NCI-H1417 (cell line): ENCODE measurements around the gene SRP9.
"Not testable (repeated sequence)": the region's sequence is repeated elsewhere in the genome, so short reads cannot be mapped to it uniquely, and the experiment has no call there.

Experiments used
- DNase-seq, 3 experiments: peaks; one replicate each; lab custom pipeline; 2025; lab: John Stamatoyannopoulos, UW

Gene SRP9

GRCh38 chr1:225774281-225775147, 3.1 kb upstream of the SRP9 start:
- no peak for DNase-seq

DNA sequence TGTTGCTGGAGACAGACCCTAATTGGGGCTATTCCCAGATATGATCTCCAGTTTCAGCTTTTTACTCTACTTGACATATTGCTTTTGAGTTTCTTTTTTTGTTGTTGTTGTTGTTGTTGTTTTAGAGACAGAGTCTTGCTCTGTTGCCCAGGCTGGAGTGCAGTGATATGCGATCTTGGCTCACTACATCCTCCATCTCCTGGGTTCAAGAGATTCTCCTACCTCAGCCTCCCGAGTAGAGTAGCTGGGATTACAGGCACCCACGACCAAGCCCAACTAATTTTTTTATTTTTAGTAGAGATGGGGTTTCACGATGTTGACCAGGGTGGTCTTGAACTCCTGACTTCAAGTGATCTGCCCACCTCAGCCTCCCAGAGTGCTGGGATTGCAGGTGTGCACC, 1.3 kb upstream of the SRP9 start:
- DNase-seq = no peak

DNA sequence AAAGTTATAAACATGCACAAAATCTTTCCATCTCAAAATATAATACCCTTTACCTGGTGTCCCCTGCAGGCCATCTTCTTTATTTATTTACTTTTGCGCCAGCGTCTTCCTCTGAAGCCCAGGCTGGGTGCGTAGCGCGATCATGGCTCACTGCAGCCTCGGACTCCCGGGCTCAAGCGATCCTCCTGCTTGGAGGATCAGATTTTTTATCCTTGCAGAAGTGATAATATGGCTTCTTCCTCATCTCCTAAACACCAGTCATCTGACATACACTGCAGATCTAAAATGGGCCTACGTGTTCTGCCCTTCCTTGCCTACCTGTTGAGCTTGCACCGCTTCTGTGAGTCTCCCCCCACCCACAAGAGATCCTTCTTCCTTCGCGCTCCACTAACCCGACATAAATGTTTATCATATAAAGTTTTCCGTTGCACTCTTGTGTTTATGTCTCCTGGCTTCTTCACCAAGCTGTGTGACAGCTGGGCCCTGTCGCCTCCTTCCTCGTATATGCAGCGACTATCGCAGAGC, 506 bp upstream of the SRP9 start:
- no peak for DNase-seq

DNA sequence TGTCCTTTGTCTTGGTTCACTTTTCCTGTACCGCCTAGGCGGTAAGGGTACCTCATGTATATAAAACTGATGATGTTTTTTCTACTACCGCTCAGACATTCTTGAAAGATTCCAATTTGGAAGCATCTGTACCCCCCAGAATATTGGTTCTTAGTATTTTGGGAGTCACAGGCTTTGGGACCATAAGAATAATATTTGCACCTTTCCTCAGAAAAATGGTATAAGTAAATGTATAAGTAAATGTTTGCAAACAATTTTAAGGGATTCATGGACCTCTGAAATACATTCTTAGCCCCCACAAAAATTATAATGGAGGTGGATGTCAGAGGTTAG, 677 bp downstream of the SRP9 start:
- DNase-seq = no peak

DNA sequence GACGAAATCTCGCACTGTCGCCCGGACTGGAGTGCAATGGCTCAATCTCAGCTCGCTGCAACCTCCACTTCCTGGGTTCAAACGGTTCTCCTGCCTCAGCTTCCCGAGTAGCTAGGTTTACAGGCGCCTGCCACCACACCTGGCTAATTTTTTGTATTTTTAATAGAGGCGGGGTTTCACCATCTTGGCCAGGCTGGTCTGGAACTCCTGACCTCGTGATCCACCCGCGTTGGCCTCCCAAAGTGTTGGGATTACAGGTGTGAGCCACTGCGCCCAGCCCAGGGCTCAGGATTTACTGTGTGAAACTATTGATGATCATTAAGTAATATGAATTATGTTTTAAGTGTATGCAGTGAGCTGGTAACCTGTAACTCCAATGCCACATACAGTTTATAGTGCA, 1.5 kb downstream of the SRP9 start:
- peak in 2 of 3 experiments; percentile 16 to 70 for DNase-seq

DNA sequence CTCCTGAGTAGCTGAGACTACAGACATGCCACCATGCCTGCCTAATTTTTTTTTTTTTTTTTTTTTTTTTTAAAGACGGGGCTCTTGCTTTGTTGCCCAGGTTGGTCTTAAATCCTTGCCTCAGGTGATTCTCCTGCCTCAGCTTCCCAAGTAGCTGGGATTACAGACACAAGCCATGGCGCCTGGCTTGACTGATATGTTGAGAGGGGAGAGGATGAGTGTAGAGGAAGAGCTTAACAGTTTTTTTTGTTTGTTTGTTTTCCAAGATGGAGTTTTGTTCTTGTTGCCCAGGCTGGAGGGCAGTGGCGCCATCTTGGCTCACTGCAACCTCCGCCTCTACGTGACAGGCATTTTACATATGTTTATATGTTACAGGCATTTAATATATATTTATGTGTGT, 2.5 kb downstream of the SRP9 start:
- DNase-seq = no peak

DNA sequence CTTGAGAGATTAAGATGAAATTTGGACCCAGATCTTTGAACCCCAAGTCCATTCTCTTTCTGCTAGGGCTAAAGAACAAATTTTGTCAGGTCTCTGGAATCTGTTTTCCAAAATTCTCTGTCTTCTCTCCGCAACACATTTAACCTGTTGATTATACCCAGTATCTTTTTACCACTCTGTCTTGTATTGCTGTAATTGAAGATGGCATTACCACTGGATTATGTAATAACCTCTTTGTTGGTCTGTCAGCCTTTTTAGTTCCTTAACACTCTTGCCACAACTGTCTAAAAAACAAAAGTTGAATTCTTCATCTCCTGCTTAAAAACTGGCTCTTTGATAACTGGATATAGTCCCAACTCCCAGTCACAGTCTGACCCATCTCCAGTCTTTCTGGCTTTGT, 3.0 kb downstream of the SRP9 start:
- DNase-seq = no peak

- DNase-seq = not testable (repeated sequence)
Observed at GRCh38 chr1:225789142-225789541, 11.5 kb downstream of the SRP9 start.

DNA sequence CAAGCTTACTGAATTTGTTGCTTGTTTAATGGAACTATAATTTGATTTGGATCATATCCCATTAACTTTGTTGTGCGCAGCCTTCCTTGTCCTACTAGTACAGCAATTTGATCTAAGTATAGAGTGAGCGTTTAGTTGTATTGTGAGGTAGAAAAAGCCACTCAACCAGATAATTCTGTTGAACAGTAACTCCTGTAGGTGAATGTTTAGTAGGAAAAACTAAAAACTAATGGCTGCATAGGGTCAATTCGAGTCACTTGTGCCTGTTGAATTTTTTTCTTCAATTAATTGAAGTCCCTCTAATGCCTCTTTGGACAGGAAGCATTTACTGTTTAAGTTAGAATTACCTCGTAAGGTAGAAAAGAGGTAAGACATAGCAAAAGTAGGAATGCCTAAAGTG, 17.3 kb downstream of the SRP9 start:
- no peak for DNase-seq

GRCh38 chr1:225796097-225796496, 18.5 kb downstream of the SRP9 start:
- DNase-seq = not testable (repeated sequence)

- not testable (repeated sequence) for DNase-seq
Observed at GRCh38 chr1:225801146-225801545, 23.5 kb downstream of the SRP9 start.

- DNase-seq = no peak
Observed at GRCh38 chr1:225806249-225806648, 28.6 kb downstream of the SRP9 start.

DNA sequence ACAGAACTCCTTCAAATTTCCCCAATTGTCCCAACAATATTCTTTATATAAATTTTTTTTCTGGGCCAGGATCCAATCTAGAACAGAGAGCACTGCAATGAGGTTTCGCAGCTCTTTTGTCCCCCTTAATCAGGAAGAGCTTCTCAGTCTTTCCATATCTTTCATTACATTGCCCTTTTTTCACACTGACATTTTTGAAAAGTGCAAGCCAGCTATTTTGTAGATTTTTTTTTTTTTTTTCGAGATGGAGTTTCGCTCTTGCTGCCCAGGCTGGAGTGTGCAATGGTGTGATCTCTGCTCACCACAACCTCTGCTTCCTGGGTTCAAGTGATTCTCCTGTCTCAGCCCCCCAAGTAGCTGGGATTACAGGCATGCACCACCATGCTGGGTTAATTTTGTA, 29.1 kb downstream of the SRP9 start:
- DNase-seq = not testable (repeated sequence)

GRCh38 chr1:225808136-225808535, 30.5 kb downstream of the SRP9 start:
- DNase-seq = no peak

DNA sequence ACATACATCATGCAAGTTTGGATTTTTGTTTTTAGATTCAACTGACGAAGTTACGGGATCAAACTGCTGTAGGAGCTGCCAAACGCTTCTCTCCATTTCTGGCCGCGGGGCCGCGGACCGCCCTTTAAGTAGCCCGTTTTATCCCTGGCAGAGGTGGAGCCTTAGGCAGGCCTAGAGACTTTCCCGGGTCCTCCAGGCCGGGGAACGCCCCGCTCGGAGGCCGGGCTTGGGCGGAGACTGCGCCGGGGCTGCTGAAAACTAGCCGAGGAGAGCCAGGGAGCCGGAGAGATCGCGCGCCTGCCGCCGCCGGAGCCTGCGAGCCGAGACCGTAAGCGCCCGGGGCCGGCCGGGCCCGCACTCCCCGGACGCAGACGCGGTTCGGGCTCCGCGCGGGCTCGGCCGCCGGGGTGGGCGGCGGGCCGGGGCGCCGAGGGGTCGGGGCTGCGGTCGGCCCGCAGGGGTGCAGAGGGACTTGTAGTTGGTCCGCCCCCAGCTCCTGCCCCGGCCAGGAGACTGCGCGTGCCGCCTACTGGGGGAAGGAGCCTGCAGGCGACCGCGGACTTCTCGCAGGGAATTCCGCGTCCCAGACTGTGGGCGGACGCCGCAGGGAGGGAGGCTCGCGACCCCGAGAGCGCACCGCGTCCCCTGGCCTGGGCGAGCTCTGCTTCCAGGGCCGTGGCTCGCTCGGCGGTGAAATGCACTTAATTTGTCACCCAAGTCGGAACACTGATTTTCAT, 32.4 kb downstream of the SRP9 start, which contains the start of gene EPHX1:
TSS of gene EPHX1 (plus strand) at position 283 of the 737 bp plus-strand sequence. CDS start 18,606 bp downstream, outside the sequence.
- peak; percentile 61 to 89 (median 84) for DNase-seq

DNA sequence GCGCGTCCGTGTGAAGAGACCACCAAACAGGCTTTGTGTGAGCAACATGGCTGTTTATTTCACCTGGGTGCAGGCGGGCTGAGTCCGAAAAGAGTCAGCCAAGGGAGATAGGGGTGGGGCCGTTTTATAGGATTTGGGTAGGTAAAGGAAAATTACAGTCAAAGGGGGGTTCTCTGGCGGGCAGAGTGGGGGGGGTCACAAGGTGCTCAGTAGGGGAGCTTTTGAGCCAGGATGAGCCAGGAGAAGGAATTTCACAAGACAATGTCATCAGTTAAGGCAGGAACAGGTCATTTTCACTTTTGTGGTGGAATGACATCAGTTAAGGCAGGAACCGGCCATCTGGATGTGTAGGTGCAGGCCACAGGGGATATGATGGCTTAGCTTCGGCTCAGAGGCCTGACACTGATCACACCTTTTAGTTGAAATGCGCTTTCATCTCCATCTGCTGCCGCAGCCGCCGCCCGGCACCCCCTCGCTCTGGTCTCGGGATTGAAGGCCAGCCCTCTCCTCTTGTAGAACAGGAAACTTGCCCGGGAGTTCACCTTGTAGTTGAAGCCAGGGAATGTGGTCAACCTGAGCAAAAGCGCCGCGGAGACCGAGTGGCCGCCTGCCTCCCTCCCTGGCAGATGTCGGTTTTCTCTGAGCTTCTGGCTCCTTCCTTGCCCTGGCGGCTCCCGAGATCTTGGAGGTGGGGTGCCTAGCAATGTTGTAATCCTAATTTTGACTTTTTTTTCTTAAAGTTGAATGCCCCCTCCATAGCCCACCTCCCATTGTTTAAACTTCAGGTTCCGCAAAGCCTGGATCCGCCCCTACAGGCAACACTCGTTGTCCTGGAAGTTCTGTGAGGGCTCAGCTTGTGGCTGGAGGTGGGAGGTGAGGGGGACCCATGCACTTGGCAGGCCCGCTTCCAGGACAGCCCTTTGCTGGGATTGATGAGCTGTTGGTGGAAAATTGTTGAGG, 33.2 kb downstream of the SRP9 start:
- peak in 1 of 3 experiments; percentile 11 for DNase-seq

GRCh38 chr1:225811622-225812487, 34.2 kb downstream of the SRP9 start:
- DNase-seq = peak in 1 of 3 experiments; percentile 24

DNA sequence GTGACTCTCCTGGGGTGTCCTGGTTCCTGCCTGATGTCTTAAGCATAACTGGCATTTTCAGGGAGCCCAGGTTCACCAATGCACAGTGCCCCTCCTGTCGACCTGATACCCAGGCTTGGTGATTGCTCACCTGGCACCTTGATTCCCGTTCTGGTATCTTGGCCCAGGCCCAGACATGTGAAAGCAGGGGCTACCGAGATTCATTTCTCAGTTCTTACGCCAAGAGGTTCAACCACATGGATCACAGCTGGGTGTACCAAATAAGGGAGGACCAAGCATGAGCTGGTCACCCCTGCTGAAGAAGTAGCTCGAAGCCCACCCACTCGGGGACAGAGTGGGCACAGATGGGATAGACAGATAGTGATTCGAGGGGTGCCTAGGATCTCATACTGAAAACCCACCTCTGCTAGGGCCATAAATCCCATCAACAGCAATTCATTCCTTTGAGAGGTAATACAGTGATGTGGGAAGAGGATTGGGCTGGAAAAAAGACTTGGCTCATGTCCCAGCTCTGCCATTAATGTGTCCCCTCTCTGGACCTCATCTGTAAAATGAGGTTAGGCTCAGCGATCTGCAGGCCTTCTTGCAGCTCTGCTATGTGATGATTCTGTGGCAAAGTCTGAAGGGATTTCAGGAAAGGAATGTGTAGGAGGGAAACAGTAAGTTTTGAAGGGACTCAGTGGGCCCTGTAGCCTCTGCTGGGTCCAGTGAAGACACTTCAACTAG, 35.0 kb downstream of the SRP9 start:
- DNase-seq = peak in 1 of 3 experiments; percentile 19

DNA sequence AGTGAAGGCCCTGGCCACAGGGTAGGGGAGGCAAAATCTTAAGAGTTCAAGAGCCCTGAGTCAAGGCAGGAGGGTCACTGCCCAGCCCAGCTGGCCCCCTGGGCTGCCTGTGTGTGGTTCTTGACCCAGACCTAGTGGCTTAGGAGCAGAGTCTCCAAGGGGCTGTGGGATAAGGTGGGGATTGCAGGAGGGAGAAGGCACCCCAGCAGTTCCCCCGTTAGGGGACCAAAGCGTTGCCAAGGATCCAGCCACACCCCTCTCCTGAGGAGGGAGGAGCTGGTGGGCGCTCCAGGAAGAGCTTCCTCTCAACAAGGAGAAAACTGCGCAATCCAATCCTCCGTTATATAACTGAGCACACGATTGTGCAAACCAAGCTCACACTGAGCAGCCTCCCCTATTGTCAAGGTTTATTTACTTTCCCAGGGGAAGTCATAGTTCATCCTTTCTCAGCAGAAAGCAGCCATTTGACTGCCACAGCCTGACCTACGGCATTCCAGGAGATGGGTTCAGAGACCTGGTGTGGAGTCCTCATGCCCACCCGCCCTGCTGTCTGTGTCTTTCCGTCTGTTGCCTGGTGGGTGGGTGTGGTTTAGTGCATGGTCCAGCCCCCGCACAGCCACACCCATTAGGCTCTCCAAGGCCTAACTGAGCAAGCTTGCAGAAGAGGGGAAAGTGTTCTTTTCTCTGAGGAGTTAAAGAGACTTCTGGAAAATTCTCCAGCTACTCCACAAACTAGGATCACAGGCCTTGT, 35.8 kb downstream of the SRP9 start:
- peak; percentile 12 to 79 (median 46) for DNase-seq
